ENCODE measurements around the gene ZNF19. TPM values are rescaled to one million over a fixed set of nuclear protein-coding genes. Genes with fewer than 3 reads are reported as not detected.

ZNF19 gene
- total and polyA plus RNA-seq, 9 of the 15 experiments (the other 6 are each of a cell fraction or from before 2014, with no cell fraction given): 1.2 to 2.8 (median 1.8) TPM

DNA sequence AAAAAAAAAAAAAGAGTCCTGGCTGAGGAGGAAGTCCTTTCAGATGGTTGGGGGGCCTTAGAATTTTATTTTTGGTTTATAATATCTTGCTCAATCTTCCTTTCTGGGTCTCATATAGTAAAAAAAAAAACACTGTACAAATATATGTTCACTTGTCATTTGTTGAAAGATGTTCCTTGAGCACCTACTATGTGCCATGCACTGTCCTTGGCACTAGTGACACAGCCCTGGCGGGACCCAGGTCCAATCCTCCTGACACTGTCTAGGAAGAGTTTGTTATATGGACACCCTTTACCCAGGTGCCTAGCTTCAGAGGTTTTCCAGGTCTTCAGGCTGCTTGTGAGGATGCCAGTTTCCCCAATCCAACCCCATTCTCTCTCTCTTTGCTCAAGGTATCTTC lies 39.1 kb upstream of the ZNF19 start:
- 0% methylated on average over 1 of the region's 1 CpG for WGBS (ENCODE audit: insufficient coverage, low coverage, missing lambda C conversion rate)
- Histone ChIP-seq H3K4me3 (no peak overlapping the region), H2AFZ (ENCODE audit: low read depth, low read length) (no peak overlapping the region), H3K27ac (ENCODE audit: extremely low read depth, low read depth, low read length) (no peak overlapping the region), H3K9ac (ENCODE audit: insufficient read depth in 1 of 2, low read depth in 2 of 2, low read length in 2 of 2) (no peak overlapping the region), H3K79me2 (ENCODE audit: control insufficient read depth, insufficient read depth, low read length) (no peaks in the 10 kb centered on the region), H3K9me1 (ENCODE audit: control insufficient read depth, insufficient read depth, low read length) (no peaks in the 10 kb centered on the region), H3K27me3 (ENCODE audit: control insufficient read depth in 2 of 2, insufficient read depth in 2 of 2, low read length in 2 of 2) (peaks cover 26 to 48% of the 10 kb centered on the region in 2 experiments), H4K20me1 (replicated peaks; ENCODE audit: control insufficient read depth, insufficient read depth, low read length) (no peaks in the 10 kb centered on the region), H3K4me2 (ENCODE audit: insufficient read depth, low read length) (no peak overlapping the region), H3K4me1 (replicated peaks in 1 of 2; ENCODE audit: control insufficient read depth in 2 of 2, insufficient read depth in 2 of 2, low read length in 2 of 2) (no peaks in the 10 kb centered on the region), H3K9me3 (replicated peaks; ENCODE audit: control insufficient read depth, insufficient read depth, low read depth, low read length) (no peaks in the 10 kb centered on the region), H3K36me3 (ENCODE audit: control insufficient read depth, insufficient read depth, low read length) (no peaks in the 10 kb centered on the region)
- ATAC-seq (no peak), DNase-seq (ENCODE audit: extremely low read depth in 1 of 4, low spot score in 3 of 4) (no peak), FAIRE-seq (no peak)
- BruUV-seq (replicated peaks): no TSS peak
- CTCF ChIA-PET (ENCODE audit: low intra/inter-chr PET ratio): no interaction called here
- POLR2A ChIA-PET: no interaction called here
- intact Hi-C loops (cut with micrococcal nuclease): no loop called here
- in situ Hi-C loops (cut with MboI): no loop called here
- TF ChIP-seq ZKSCAN1 (IDR thresholded peaks at IDR 0.05; ENCODE audit: low read depth, low read length) (0 out of 2 replicates have a peak, but pooled peaks have one; percentile 54), TEAD2 (tag; IDR thresholded peaks at IDR 0.05) (no peak)

DNA sequence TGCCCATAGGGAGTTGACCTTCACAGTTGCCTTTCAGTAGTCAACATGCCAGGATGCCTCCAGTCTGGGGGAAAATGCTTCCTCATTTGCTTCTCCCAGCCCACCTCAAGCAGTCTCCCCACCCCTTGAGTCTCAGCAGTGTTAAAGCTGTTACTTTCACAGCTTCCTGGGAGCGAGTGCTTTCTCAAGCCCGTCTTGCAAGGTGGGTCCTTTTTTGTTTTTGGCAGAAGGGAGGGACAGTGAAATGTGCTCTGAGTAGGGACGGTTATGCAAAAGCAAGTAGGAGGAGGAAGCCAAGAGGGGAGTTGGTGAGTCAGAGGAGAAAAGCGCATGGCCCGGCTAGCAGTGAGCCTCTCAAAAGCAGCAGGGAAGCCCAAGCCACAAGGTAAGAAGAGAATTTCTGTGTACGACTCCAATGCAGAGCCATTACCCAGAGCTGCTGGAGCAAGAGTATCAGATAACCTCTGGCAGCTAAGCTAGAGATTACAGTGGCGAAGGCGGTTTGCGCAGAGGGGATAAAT lies 37.0 kb upstream of the ZNF19 start, which contains the start of gene CHST4:
Gene CHST4 (plus strand): TSS at position 316 of the 521 bp plus-strand sequence. CDS start 10,252 bp downstream, outside the sequence.
- in situ Hi-C loops (cut with MboI) (no loop called here), intact Hi-C loops (cut with micrococcal nuclease) (no loop called here)
- no peaks in the 10 kb centered on the region for H3K9me3 ChIP-seq (replicated peaks; ENCODE audit: control insufficient read depth, insufficient read depth, low read depth, low read length)
- no peaks in the 10 kb centered on the region for H3K4me1 ChIP-seq (replicated peaks in 1 of 2; ENCODE audit: control insufficient read depth in 2 of 2, insufficient read depth in 2 of 2, low read length in 2 of 2)
- no peak within 1 kb of the TSS for H2AFZ ChIP-seq (ENCODE audit: low read depth, low read length)
- 0% methylated on average over 9 of the region's 9 CpGs for WGBS (ENCODE audit: insufficient coverage, low coverage, missing lambda C conversion rate)
- no peak within 1 kb of the TSS for H3K27ac ChIP-seq (ENCODE audit: extremely low read depth, low read depth, low read length)
- FAIRE-seq (no peak), DNase-seq (ENCODE audit: extremely low read depth in 1 of 4, low spot score in 3 of 4) (peak in 1 of 4 experiments; percentile 4), ATAC-seq (no peak)
- no peaks in the 10 kb centered on the region for H4K20me1 ChIP-seq (replicated peaks; ENCODE audit: control insufficient read depth, insufficient read depth, low read length)
- H3K79me2 ChIP-seq (ENCODE audit: control insufficient read depth, insufficient read depth, low read length): no peaks in the 10 kb centered on the region
- POLR2A ChIA-PET: interaction anchor here (0.8 to 1.2 kb wide), 5 partner anchors 8 to 512 kb away, joined by 3 to 4 read pairs (median 3); no protein-coding TSS in a partner anchor
- H3K4me2 ChIP-seq (ENCODE audit: insufficient read depth, low read length): no peak within 1 kb of the TSS
- H3K9me1 ChIP-seq (ENCODE audit: control insufficient read depth, insufficient read depth, low read length): no peaks in the 10 kb centered on the region
- no peak within 1 kb of the TSS for H3K9ac ChIP-seq (ENCODE audit: insufficient read depth in 1 of 2, low read depth in 2 of 2, low read length in 2 of 2)
- CTCF ChIA-PET (ENCODE audit: low intra/inter-chr PET ratio): no interaction called here
- no TSS peak for BruUV-seq (replicated peaks)
- H3K36me3 ChIP-seq (ENCODE audit: control insufficient read depth, insufficient read depth, low read length): no peaks in the 10 kb centered on the region
- peaks cover 32 to 54% of the 10 kb centered on the region in 2 experiments for H3K27me3 ChIP-seq (ENCODE audit: control insufficient read depth in 2 of 2, insufficient read depth in 2 of 2, low read length in 2 of 2)
- no peak within 1 kb of the TSS for H3K4me3 ChIP-seq
- TF ChIP-seq, protein P1, sequence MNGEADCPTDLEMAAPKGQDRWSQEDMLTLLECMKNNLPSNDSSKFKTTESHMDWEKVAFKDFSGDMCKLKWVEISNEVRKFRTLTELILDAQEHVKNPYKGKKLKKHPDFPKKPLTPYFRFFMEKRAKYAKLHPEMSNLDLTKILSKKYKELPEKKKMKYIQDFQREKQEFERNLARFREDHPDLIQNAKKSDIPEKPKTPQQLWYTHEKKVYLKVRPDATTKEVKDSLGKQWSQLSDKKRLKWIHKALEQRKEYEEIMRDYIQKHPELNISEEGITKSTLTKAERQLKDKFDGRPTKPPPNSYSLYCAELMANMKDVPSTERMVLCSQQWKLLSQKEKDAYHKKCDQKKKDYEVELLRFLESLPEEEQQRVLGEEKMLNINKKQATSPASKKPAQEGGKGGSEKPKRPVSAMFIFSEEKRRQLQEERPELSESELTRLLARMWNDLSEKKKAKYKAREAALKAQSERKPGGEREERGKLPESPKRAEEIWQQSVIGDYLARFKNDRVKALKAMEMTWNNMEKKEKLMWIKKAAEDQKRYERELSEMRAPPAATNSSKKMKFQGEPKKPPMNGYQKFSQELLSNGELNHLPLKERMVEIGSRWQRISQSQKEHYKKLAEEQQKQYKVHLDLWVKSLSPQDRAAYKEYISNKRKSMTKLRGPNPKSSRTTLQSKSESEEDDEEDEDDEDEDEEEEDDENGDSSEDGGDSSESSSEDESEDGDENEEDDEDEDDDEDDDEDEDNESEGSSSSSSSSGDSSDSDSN (IDR thresholded peaks at IDR 0.05; ENCODE audit: borderline replicate concordance in 1 of 2, low read depth in 2 of 2, low read length in 2 of 2): no peak
- TF ChIP-seq ZKSCAN1 (IDR thresholded peaks at IDR 0.05; ENCODE audit: low read depth, low read length) (no peak), ATF6 (CRISPR knock-in tag; IDR thresholded peaks at IDR 0.05) (no peak), ZNF449 (CRISPR knock-in tag; IDR thresholded peaks at IDR 0.05) (no peak), ZNF717 (CRISPR knock-in tag; IDR thresholded peaks at IDR 0.05) (no peak), E2F3 (CRISPR knock-in tag; IDR thresholded peaks at IDR 0.05) (no peak), PTTG1 (tag; IDR thresholded peaks at IDR 0.05; ENCODE audit: low read depth) (no peak), TBL1XR1 (IDR thresholded peaks at IDR 0.05; ENCODE audit: low read length in 2 of 2) (no peak)
